Activated CD4-positive, alpha-beta T cell treated with anti-CD3 and anti-CD28 coated beads, Interleukin-2, amount 50 U/mL, for 16 hours (primary cell): Measurements from ENCODE around the gene SMOC2.

Experiments used
- DNase-seq: peaks from one replicate; pipeline ENCODE4 v3.0.0-alpha.2; 2020

Gene SMOC2

GRCh38 chr6:168494726-168495125 is 53.7 kb downstream of the SMOC2 start:
- no peak for DNase-seq

DNA sequence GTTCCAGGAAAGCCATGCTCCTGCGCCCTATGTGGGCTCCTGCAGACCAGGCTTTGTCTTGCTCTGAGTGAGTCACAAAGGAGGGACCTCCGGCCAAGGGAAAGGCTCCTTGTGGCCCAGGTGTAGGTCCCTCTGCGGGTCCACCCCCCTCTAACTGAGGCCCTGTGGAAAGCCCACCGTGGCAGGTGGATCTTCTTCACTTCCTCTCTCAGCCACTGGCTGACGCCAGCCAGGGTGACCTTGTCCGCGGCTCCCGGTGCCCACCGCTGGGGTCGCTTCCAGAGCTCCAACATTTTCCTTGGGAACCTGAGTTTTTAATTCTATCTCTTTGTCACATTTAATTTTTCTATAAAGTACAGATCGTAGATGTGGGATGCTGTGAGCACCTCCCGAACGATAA is 54.1 kb downstream of the SMOC2 start:
- DNase-seq: no peak

DNA sequence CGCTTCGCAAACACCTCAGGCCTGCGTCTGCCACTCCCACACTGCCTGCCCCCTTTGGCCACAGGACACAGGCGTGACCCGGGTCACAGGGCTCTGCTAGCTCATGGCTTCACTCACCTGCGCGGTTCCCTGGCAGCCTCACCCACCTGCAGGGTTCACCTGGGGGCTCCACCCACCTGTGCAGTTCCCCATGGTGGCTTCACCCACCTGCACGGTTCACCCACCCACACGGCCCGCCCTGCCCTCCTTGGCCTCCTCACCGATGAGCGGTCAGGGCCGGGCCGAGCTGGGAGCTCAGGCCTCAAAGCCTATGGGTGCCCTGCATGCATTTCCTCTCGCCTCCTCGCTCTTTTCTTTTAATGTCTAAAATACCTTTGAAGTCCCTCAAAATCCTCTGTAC is 54.7 kb downstream of the SMOC2 start:
- no peak for DNase-seq

DNA sequence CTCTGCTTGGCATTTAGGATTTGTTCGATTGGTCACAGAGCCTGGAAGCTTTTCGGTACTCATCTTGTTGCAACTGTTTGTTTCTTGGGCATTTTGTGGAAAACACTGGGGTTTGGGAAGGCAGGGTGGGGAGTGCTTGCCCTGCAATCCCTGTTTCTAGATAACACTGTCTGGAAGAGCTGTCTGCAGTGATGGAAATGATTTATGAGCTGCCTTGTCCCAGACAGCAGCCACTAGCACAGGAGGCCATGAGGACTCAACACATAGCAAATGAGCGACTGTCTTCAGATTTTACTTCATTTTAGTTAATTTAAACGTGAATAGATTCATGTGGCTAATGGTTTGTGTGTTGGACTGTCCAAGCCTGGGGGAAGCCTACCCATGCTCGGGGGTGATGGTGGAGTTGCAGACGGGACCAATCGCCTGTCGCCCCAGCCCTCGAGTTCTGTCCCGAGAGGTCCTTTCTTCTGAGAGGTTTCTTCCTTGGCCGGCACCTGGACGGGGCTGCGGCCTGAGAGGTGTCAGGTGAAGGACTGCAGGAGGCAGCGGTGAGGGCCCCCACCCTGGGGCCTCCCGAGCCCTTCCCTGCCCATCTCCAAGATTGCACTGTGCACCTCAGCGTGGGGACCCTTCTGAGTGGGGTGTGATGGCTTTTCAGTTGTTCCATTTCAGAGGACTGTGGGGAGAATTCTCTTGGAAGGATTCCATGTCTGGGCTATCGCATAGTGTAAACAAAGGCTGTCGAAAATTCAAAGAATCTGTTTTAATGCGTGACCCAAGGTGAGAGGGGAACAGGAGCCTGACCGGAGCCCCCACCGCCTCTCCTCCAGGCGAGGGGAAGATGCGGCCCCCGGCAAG is 55.4 kb downstream of the SMOC2 start:
- no peak for DNase-seq

- DNase-seq: no peak
Observed at GRCh38 chr6:168496997-168497331, 56.0 kb downstream of the SMOC2 start.

DNA sequence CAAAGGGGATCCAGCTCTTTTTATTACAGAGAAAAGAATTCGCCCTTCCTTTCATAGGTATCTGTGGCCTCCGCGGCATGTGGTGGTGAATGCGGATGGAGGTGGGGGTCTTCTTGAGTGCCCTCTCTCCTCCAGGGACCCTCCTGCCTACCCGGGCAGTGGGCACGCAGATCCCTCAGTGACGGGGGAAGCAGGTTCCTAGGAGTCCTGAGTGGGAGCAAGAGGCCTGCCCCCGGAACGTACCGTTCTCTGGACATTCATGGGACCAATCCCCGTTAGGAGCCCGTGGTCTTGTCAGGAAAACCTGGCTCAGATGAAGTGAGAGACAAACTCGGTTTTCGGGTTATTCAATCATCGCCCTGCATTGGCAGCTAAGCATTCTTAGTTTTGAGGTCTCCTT is 56.4 kb downstream of the SMOC2 start:
- DNase-seq: no peak

DNA sequence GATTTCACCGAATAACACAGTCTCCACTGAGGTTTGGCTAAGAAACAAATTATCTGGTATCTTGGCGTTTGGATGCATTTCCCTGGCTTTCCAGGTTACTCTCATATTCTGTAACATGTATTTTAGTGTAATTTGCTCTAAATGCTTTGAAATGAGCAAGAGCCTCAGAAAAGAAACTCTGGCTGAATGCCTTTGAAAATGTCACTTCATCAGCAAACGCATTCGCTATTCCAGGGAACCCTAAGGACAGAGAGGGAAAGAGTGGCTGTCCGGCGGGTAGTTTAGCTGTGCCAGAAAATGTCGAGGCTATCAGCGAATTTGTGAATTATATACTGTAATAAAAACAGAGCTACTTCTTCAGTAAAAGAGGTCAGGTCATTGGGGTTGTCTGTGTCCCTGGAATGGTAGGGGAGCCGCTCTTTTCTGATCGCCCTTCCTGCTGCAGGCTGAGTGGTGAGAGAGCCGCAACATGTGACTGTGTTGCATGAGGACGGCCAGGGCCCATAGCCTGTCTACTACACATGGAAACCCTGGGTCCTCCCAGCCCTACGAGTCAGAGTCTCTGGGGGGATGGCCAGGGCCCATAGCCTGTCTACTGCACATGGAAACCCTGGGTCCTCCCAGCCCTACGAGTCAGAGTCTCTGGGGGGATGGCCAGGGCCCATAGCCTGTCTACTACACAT is 57.3 kb downstream of the SMOC2 start:
- no peak for DNase-seq

GRCh38 chr6:168499045-168499650 is 58.2 kb downstream of the SMOC2 start:
- DNase-seq: no peak

- DNase-seq: no peak
Observed at GRCh38 chr6:168500519-168500918, 59.5 kb downstream of the SMOC2 start.

GRCh38 chr6:168501561-168501960 is 60.6 kb downstream of the SMOC2 start:
- DNase-seq: no peak

- no peak for DNase-seq
Observed at GRCh38 chr6:168504366-168504765, 63.4 kb downstream of the SMOC2 start.

DNA sequence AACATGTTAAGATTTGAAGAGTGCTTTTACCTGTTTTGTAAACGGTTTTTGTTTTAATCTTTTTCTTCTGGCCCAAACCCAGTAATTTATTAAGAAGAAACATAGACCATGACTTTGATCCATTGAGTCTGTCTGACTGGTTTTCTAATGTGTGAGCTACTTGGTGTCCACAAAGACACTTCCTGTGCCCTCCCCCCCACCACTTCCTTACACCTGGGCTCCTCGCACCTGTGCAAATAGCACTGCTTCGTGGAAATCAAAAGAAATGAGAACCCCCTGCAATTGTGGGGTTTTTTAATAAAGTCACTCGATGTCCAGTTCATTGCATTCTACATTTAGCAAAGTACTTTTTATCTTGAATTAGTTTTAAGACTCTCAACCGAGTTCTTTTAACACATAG is 65.5 kb downstream of the SMOC2 start:
- DNase-seq: no peak

GRCh38 chr6:168507297-168507696 is 66.3 kb downstream of the SMOC2 start:
- no peak for DNase-seq

DNA sequence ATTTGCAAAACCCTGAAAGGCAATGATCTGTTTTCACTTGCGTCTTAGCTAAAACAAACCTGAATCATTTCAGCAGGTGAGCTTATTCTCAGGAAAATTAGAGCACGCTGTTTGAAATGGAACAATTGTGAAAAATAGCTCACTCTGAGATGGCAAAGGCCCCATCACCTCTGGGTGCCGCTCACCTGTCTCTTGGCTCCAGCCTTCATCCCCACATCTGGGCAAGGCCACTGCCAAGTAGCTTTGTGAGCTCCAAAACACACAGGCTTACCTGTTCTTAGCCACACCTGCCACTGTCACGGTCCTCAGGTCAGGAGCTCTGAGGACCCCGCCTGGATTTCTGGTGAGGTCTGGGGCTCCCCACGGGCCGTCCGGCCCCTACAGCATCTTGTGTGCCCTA is 66.7 kb downstream of the SMOC2 start:
- no peak for DNase-seq

- DNase-seq: no peak
Observed at GRCh38 chr6:168508903-168509302, 67.9 kb downstream of the SMOC2 start.

GRCh38 chr6:168513766-168514165 is 72.8 kb downstream of the SMOC2 start:
- no peak for DNase-seq

DNA sequence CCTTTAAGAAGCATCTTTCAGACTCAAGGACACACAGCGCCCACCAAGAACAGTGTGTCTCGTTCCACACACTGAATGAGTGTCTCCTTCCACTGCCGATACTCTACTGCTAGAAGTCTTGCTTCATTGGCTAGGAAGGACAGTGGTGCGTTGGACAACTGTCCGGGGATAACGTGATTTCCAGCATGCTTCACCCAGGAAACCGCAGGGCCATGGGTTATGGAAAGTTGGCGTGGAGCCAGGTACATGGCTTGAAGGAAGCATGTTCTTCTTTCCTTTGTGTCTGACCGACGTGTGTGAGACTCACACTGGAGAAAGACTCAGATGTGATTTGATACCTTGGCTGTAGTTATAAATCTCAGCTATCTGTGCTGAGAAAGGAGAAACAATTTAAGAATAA is 73.2 kb downstream of the SMOC2 start:
- no peak for DNase-seq

DNA sequence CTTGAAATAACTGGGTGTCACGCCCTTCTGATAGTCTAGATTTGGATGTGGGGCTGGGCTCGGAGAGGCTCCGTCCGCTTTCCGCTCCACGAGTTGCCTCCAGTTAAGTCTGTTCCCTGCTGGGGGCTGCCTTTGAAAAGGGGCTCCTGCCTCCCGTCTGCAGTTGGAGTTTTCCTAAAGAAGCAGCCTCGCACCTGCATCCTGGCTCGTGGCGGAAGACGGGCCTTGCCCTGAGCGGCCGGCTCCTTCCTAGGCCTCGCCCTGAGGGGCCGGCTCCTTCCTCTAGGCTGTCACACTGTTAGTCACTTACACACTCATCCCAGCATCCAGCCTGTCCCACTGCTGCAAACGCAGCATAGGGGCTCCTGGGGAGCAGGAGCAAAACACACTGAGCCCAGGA is 74.4 kb downstream of the SMOC2 start:
- no peak for DNase-seq

- no peak for DNase-seq
Observed at GRCh38 chr6:168516944-168517741, 76.2 kb downstream of the SMOC2 start.

DNA sequence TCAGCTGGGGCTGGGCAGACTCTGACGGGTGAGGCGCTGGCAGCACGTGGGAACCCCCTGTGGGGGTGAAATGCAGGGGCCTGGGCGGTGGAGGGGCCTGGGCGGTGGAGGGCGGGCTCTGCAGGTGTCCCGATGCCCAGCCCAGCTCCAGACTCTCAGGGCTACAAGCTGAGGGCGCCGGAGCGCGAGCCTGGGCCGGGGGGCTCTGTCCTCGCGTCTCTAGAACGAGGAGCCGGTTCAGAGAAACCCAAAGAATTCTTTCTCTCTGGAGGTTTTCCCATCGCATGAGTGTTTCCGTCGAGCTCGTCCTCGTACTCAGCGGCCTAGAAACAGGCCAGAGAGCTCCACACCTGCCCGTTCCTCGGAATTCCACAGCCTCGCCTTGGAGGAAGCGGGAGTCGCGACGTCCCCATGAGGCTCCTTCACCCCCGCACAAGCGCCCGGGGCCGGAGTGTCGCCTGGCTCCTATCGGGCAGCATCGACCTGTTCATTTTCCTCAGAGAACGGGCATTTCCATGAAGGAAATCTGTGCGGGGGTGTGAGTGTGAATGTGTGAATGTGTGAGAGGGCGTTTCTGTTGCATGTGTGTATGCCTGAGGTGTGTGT is 76.9 kb downstream of the SMOC2 start:
- no peak for DNase-seq

DNA sequence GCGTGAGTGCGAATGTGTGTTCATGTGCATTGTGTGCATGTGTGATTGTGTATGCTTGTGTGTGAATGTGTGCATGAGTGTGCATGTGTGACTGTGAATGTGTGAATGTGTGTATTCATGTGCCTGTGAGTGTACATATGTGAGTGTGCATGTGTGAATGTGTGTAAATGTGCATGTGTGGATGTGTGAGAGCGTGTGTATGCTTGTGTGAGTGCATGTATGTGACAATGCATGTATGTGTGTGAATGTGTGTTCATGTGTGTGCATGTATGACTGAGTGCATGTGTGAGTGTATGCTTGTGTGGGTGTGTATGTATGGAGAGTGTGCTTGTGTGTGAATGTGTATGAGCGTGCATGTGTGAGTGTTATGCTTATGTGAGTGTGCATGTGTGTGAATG is 77.4 kb downstream of the SMOC2 start:
- DNase-seq: no peak

GRCh38 chr6:168518867-168519266 is 77.9 kb downstream of the SMOC2 start:
- DNase-seq: no peak

GRCh38 chr6:168520233-168520632 is 79.2 kb downstream of the SMOC2 start:
- DNase-seq: no peak
